HG03558 (cell line): Measurements from ENCODE around the gene FBXL22.
"Not testable (repeated sequence)": the region's sequence is repeated elsewhere in the genome, so short reads cannot be mapped to it uniquely, and the experiment has no call there.

Experiments
- ATAC-seq: cut with Tn5 transposase; IDR thresholded peaks from one replicate; pipeline ENCODE4 v1.9.1; 2021; ENCODE audit warnings: moderate number of reproducible peaks; ENCODE audit not compliant: unreplicated experiment; ENCODE audit errors: extremely low read depth

The FBXL22 gene

DNA sequence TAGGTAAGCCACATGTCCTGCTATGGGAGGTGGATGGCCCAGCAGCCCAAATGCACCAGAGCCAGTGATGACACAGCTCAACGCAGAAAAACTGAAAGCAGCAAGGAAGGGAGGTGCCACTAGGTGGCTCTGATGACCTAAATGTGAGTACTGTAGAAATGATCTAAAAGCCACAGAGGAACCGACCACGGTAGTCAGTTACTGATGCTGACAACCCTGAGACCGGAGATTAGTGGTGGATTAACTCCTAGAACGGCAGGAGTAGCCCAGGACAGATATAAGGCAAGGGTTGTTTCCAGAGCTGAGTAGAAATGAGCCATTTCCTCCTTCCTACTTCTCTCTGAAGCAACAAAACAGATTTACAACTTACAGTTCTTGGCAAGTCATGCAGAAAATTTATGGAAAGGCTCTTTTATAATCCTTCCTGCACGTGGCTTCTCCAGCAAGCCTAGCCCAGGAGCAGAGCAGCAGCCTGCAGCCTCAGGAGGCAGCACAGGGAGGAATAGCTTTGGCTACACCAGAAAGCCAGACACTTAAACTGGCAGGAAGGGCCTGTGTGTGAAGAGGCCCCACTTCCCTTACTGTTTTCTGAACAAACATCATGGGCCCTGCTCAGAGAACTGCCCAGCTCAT, 13.1 kb downstream of the FBXL22 start:
- ATAC-seq = no peak

DNA sequence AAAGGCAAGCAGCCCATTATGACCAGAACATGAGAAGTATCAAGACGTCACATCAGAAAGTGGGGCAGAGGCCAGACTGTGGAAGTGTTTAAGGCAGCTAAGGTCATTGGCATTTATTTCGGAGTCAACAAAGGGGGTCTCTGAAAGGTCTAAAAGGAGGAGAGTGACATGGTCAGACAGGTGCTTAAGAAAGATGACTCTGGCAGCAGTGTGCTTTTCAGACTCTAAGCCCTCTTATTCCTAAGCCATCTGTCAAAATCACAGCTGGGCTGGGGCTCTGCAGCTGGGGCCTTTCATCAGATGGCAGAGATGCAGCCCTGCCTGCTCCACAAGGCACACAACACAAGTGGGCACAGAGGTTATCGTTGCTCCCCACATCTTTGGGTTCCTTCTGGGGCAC, 14.0 kb downstream of the FBXL22 start:
- no peak for ATAC-seq

DNA sequence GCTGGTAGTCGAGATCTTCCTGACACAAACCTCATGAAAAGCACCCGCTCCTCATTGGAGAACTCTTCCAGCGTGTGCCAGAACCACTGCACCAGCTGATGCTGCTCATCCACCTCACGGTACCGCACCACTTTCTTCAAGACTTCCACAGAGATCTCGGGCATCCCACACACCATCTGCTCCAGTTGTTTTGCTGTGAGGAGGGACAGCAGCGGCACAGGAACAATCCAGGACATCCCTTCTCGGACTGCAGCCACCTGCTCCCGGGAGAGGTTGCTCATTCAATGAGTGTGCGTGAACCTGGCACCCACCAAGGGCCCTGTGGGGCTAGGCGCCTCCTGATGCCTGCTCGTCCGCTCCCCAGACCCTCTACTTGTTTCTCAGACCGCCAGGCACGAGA, 15.1 kb downstream of the FBXL22 start:
- no peak for ATAC-seq

DNA sequence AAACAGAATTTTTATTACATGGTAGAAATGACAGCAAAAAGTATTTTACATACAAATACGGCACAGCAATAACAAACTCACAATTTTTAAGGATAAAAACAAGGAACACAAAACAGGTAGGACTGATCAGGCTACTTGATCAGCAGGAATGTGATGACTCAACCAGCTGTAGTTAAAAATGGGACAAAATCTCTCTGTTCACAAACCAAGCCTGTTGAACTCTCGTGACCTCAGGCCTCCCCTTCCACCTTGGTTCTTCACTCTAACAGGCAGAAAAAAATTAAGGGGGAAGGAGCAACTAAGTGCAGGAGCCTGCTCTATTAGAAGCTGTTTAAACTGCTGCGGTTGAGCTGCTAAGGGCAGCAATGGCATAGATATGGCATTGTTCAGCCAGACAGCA, 18.7 kb downstream of the FBXL22 start:
- ATAC-seq = no peak

DNA sequence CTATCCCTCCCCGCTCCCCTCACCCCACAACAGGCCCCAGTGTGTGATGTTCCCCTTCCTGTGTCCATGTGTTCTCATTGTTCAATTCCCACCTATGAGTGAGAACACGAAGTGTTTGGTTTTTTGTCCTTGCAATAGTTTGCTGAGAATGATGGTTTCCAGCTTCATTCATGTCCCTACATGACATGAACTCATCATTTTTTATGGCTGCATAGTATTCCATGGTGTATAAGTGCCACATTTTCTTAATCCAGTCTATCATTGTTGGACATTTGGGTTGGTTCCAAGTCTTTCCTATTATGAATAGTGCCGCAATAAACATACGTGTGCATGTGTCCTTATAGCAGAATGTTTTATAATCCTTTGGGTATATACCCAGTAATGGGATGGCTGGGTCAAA, 20.0 kb downstream of the FBXL22 start:
- ATAC-seq = not testable (repeated sequence)

DNA sequence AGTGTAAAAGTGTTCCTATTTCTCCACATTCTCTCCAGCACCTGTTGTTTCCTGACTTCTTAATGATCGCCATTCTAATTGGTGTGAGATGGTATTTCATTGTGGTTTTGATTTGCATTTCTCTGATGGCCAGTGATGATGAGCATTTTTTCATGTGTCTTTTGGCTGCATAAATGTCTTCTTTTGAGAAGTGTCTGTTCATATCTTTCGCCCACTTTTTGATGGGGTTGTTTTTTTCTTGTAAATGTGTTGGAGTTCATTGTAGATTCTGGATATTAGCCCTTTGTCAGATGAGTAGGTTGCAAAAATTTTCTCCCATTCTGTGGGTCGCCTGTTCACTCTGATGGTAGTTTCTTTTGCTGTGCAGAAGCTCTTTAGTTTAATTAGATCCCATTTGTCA, 20.4 kb downstream of the FBXL22 start:
- ATAC-seq = not testable (repeated sequence)

DNA sequence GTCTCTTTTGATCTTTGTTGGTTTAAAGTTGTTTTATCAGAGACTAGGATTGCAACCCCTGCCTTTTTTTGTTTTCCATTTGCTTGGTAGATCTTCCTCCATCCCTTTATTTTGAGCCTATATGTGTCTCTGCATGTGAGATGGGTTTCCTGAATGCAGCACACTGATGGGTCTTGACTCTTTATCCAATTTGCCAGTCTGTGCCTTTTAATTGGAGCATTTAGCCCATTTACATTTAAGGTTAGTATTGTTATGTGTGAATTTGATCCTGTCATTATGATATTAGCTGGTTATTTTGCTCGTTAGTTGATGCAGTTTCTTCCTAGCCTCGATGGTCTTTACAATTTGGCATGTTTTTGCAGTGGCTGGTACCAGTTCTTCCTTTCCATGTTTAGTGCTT, 23.6 kb downstream of the FBXL22 start:
- ATAC-seq = not testable (repeated sequence)

DNA sequence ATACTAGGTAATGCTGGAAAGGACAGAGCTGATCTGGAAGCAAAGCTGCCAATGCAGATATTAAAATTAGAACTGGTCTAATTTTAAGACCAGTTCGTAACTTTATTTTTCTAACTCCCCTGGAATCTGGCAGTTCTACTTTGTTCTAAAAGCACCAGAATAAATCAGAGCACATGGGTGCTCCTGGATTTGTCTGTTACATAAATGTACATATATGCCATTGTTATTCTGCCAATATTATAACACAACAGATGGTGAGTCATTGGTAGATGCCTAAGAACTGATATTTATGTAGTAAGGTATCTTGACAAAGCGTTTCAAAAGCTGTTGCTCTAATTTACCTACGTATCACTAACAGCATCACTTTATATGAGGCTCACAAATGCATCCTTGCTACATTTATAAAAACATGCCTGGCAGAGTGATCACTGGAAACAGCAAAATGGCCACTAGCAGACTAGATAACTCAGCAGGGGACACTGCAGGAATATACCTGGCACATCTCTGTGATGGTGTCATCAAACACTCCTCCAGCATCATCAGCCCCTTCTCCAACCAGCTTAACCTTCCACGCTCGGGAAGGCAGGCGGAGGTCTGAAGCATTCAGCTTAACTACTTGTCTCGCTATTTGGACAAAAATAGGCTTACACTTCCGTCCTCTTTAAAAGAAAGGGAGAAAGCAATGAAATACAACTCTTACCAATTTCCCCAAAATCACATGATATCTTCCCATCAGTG, 26.2 kb downstream of the FBXL22 start:
- ATAC-seq = no peak

DNA sequence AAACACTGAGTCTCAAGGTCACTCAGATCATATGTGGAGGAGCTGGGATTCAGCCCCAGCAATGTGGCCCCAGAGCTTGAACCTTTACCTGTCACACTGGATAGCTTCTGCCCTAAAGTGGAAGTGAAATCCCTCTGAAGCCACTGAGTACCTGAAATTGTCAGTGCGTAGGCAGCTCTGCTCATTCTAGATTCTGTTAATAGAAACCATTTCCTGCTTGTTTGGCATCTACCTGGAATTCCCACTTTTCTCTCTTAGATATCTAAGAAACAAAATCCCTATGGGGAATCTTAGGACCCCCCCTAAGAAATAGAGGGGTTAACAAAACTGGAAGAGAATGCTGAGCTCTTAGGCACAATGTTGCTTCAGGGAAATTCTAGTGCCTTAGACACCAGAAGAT, 29.8 kb downstream of the FBXL22 start:
- no peak for ATAC-seq

DNA sequence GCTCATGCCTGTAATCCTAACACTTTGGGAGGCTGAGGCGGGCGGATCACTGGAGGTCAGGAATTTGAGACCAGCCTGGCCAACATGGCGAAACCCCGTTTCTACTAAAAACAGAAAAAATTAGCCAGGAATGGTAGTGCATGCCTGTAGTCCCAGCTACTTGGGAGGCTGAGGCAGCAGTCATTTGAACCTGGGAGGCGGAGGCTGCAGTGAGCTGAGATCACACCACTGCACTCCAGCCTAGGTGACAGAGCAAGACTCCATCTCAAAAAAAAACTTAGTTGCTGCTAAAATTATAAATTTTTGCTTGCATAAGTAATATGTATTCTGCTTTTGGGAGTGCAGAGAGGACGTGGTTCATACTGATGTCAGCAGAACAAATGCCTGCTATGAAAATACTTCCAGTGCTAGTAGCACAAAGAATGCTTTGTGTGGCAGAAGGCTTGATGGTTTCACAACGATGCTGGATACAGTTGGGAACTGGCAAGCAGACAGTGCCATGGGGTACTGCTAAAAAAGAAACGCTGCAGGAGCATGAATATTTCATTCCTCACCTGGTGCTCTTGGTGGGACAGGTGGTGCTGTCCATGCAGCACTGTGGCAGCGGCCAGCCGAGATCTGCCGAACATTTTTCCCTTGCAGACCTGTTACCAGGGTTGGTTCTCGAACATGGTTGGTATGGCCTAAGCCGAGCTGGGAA, 31.1 kb downstream of the FBXL22 start:
- no peak for ATAC-seq

DNA sequence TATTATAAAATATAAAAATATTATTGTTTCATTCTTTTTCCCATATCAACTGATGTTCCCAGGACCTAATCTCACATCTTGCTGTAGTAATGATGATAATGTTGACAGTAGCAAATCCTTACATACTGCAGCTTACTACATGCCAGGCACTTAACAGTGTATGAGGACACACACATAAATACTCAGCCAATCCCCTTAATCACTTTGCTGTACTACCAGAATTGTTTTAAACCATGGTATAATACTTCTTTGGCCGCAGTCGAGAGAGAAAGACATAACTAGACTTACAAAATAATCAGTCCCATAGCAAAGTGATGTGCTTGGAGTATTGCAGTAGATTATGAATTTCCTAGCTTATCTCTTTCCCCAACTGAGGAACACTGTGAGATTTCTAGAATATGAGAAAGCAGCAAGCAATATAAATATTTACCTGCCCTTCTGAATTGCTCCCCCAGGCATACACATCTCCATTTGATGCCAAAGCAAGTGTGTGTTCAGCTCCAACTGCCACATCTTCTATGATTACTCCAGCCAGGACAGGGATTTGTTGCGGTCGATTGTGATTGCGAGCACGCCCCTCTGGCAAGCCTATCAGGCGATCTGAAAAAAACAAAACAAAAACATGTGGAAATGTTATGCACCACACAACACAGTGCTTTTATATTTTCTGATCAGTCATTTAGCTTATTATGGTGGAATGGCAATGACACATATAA, 33.0 kb downstream of the FBXL22 start:
- ATAC-seq = no peak

DNA sequence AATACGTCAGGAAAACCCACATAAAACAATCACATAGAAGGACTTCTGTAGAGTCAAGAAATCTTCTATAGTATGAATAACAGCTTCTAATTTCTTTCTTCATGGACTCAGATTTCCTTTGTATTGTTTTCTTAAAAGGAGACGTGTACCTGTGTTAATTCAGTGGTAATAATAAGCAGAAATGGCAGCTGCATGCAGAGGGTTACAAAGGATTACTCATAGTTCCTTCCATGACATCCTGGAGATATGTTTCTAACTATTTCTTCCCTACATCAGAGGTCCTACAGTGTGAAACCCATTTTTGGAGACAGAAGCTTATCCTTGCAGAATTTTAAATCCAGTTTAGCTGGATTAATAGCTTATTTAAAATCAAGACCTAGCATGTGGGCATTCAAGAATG, 36.1 kb downstream of the FBXL22 start:
- ATAC-seq = no peak

DNA sequence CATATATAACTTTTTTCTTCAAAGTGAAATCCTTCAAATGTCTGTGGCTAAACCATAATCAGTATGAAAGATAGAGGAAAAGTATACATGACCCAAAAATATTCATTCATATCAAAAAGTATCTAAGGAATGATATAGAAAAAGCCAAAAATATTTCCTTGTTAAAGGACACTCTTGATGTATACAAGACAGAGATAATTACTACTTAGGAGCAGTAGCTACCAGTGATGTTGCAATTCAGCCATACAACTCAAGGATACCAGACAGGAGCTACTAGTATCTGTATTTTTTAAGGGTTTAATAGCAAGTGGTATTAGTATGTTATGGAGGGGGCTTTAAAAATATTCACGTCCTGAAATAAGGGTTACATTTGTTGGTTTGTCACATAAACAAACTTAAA, 37.0 kb downstream of the FBXL22 start:
- no peak for ATAC-seq

DNA sequence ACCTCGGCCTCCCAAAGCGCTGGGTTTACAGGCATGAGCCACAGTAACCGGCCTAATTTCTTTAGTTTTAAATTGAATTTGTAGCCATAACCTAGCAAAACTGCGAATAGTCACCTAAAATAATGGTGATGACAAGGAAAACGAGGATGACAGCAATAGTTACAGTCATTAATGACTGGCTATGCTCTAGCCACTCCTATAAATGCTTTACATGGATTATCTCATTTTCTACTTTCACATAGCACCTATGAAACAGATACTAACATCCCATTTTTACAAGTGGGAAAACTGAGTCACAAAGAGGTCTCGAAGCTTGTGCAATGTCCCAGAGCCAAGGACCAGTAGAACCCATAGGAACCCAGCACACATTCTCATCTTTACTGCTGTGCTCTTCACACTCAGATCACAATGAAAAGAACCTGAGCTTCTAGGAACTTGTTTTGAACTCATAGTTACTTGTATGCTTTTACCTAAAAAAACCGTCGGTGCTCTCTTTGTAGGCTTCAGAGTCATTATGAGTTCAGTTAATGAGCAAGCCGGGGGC, 39.4 kb downstream of the FBXL22 start:
- ATAC-seq = no peak

DNA sequence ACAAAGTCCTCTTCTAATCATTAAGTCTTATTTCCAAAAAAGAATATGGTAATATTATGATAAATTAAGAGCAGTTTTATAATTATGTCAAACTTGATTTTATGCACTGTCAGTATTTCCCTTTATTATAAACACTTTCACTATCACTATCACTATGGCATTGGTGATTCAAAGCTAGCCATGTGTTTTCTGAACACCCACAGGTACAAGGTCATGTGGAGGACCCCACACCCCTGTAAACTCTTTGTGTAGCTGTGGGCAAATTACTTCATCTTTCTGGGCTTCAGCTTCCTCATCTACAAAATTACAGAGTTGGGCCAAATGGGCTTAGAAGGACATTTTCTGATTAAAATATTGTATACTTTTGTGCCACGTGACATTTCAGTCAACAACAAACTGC, 41.7 kb downstream of the FBXL22 start:
- no peak for ATAC-seq

DNA sequence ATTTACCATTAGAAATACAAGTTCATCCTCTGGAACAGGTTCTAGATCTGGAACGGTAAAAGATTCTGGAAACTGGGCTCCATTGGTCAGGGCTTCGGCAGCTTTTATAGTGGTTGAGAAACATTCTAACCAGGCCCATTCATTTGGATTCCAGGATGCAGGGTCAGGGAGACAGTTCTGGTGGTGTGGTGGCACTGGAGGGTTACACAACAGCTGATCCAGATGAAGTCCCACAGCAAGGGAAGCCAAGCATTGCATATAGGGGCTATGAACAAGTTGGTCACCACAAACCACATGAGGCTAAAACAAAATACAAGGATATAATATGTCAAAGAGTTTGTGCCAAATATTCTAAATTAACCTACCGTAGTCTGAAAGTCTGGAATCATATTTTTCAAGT, 43.0 kb downstream of the FBXL22 start:
- ATAC-seq = no peak
